Chondrocyte (in vitro differentiated cells): ENCODE results near the gene MAGEA3. TPM values are rescaled to one million over a fixed set of nuclear protein-coding genes. Genes with fewer than 3 reads are reported as not detected.
"Not testable (repeated sequence)": the region's sequence is repeated elsewhere in the genome, so short reads cannot be mapped to it uniquely, and the experiment has no call there.

Experiments used
- DNase-seq: peaks from one replicate; pipeline ENCODE4 v3.0.0; 2021; ENCODE audit warnings: mixed read lengths, low spot score
- H3K27ac Mint-ChIP-seq: one replicate; pipeline ENCODE4 v1.8.0; 2021; ENCODE audit warnings: mild to moderate bottlenecking, moderate library complexity, mixed read lengths; ENCODE audit not compliant: unreplicated experiment
- H3K27me3 Mint-ChIP-seq: 2 replicates; pipeline ENCODE4 v1.8.0; 2021; ENCODE audit warnings: low read depth, mixed read lengths
- H3K36me3 Mint-ChIP-seq: 2 replicates; pipeline ENCODE4 v1.8.0; 2021; ENCODE audit warnings: low read depth, mixed read lengths
- H3K4me1 Mint-ChIP-seq: 2 replicates; pipeline ENCODE4 v1.8.0; 2021; ENCODE audit warnings: low read depth, mild to moderate bottlenecking, mixed read lengths
- H3K4me3 Mint-ChIP-seq: one replicate; pipeline ENCODE4 v1.8.0; 2021; ENCODE audit warnings: mild to moderate bottlenecking, moderate library complexity, mixed read lengths; ENCODE audit not compliant: unreplicated experiment
- H3K9me3 Mint-ChIP-seq: 2 replicates; pipeline ENCODE4 v1.8.0; 2021; ENCODE audit warnings: low read depth, mixed read lengths
- CTCF ChIP-seq: fragments of 200-600 bp; sonication (generic); IDR thresholded peaks from 2 replicates; pipeline ENCODE4 v1.5.0; 2021; ENCODE audit warnings: antibody characterized with exemption, mild to moderate bottlenecking, moderate library complexity
- total RNA-seq: library from RNA; stranded (reverse); gene quantifications from 3 replicates; pipeline ENCODE4 v1.2.1, GENCODE V29; 2021

MAGEA3 gene
- total RNA-seq, 1 donor from 2014 or later: not detected

DNA sequence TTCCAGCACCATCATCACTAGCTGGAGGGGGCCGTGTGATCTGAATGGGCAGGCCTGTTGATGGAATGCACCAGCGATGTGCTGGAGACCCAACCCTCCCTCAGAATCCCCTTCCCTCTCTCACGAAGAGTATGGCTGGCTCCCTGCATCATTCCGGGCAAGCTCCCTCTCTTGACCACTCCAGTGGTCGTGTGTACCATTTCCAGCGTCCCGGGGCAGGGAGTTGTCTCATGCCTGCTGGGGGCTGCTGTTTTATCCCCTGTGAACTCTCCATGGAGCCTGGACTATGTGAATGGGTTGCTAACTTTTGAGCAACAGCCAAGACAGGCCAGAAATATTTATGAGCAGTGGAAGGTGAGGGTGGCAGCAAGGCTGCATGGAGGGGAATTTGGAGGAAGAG is 26.8 kb downstream of the MAGEA3 start:
- DNase-seq: no peak
- TF ChIP-seq CTCF: no peak
- Mint-ChIP-seq H3K4me1 (no peaks in the 10 kb centered on the region), H3K9me3 (peaks cover 32% of the 10 kb centered on the region), H3K27ac (no peak overlapping the region), H3K27me3 (no peaks in the 10 kb centered on the region), H3K36me3 (no peaks in the 10 kb centered on the region), H3K4me3 (no peak overlapping the region)

- Mint-ChIP-seq H3K9me3 (peaks cover 28% of the 10 kb centered on the region), H3K27ac (no peak within 1 kb of the TSS), H3K27me3 (no peaks in the 10 kb centered on the region), H3K4me1 (no peaks in the 10 kb centered on the region), H3K4me3 (no peak within 1 kb of the TSS), H3K36me3 (no peaks in the 10 kb centered on the region)
- no peak for TF ChIP-seq CTCF
- peak; percentile 61 for DNase-seq
Measured at GRCh38 chrX:152733261-152733975, 34.8 kb downstream of the MAGEA3 start, which contains the start of the genes CSAG1 and MAGEA12. Gene CSAG1 (minus strand): TSS chrX:152733721. CDS start chrX:152732460, 1,261 bp downstream. Gene MAGEA12 (plus strand): TSS chrX:152733757. CDS start chrX:152736162, 2,405 bp downstream.

DNA sequence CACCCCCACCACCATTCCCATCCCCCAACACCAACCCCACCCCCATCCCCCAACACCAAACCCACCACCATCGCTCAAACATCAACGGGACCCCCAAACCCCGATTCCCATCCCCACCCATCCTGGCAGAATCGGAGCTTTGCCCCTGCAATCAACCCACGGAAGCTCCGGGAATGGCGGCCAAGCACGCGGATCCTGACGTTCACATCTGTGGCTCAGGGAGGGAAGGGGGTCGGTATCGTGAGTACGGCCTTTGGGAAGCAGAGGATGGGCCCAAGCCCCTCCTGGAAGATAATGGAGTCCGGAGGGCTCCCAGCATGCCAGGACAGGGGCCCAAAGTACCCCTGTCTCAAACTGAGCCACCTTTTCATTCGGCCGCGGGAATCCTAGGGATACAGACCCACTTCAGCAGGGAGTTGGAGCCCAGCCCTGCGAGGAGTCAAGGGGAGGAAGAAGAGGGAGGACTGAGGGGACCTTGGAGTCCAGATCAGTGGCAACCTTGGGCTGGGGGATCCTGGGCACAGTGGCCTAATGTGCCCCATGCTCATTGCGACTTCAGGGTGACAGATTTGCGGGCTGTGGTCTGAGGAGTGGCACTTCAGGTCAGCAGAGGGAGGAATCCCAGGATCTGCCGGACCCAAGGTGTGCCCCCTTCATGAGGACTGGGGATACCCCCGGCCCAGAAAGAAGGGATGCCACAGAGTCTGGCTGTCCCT is 35.7 kb downstream of the MAGEA3 start:
- peak; percentile 44 for DNase-seq
- not testable (repeated sequence) for H3K27me3 Mint-ChIP-seq, H3K27ac Mint-ChIP-seq, H3K36me3 Mint-ChIP-seq, H3K4me1 Mint-ChIP-seq, H3K4me3 Mint-ChIP-seq
- H3K9me3 Mint-ChIP-seq: peaks cover 23% of the 10 kb centered on the region

GRCh38 chrX:152735101-152735500 is 36.5 kb downstream of the MAGEA3 start:
- no peak overlapping the region for H3K4me3 Mint-ChIP-seq
- H3K36me3 Mint-ChIP-seq: no peaks in the 10 kb centered on the region
- no peak for TF ChIP-seq CTCF
- H3K9me3 Mint-ChIP-seq: peaks cover 23% of the 10 kb centered on the region
- peak; percentile 17 for DNase-seq
- H3K4me1 Mint-ChIP-seq: no peaks in the 10 kb centered on the region
- H3K27me3 Mint-ChIP-seq: no peaks in the 10 kb centered on the region
- no peak overlapping the region for H3K27ac Mint-ChIP-seq

GRCh38 chrX:152735860-152736511 is 37.4 kb downstream of the MAGEA3 start:
- no peak for TF ChIP-seq CTCF
- H3K9me3 Mint-ChIP-seq: peaks cover 27% of the 10 kb centered on the region
- no peaks in the 10 kb centered on the region for H3K36me3 Mint-ChIP-seq
- DNase-seq: peak; percentile 77
- no peak overlapping the region for H3K4me3 Mint-ChIP-seq
- H3K27me3 Mint-ChIP-seq: no peaks in the 10 kb centered on the region
- H3K4me1 Mint-ChIP-seq: no peaks in the 10 kb centered on the region
- H3K27ac Mint-ChIP-seq: no peak overlapping the region

- not testable (repeated sequence) for H3K4me3 Mint-ChIP-seq, H3K36me3 Mint-ChIP-seq, H3K27me3 Mint-ChIP-seq, H3K4me1 Mint-ChIP-seq, H3K27ac Mint-ChIP-seq
- peak; percentile 40 for DNase-seq
- peaks cover 22% of the 10 kb centered on the region for H3K9me3 Mint-ChIP-seq
Measured at GRCh38 chrX:152736528-152736927, 37.9 kb downstream of the MAGEA3 start.
